Measurements from ENCODE around the gene TERC. TPM values are rescaled to one million over a fixed set of nuclear protein-coding genes. Genes with fewer than 3 reads are reported as not detected.

Gene TERC
- total and polyA plus RNA-seq, 8 donors = 1.0 to 11.1 (median 2.7) TPM; not detected in 3

- Histone ChIP-seq H3K9me3 (no peaks in the 10 kb centered on the region), H3K36me3 (no peaks in the 10 kb centered on the region), H3K4me1 (no peaks in the 10 kb centered on the region), H3K4me3 (no peak overlapping the region), H3K27ac (no peak overlapping the region), H3K27me3 (no peaks in the 10 kb centered on the region)
- intact Hi-C loops (cut with DNase I) = no loop called here
- 76 to 81% methylated on average over 4 of the region's 4 CpGs for WGBS, 2 donors
- TF ChIP-seq, protein P1, sequence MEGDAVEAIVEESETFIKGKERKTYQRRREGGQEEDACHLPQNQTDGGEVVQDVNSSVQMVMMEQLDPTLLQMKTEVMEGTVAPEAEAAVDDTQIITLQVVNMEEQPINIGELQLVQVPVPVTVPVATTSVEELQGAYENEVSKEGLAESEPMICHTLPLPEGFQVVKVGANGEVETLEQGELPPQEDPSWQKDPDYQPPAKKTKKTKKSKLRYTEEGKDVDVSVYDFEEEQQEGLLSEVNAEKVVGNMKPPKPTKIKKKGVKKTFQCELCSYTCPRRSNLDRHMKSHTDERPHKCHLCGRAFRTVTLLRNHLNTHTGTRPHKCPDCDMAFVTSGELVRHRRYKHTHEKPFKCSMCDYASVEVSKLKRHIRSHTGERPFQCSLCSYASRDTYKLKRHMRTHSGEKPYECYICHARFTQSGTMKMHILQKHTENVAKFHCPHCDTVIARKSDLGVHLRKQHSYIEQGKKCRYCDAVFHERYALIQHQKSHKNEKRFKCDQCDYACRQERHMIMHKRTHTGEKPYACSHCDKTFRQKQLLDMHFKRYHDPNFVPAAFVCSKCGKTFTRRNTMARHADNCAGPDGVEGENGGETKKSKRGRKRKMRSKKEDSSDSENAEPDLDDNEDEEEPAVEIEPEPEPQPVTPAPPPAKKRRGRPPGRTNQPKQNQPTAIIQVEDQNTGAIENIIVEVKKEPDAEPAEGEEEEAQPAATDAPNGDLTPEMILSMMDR (IDR thresholded peaks at IDR 0.05) = no peak
- FAIRE-seq = no peak
- ATAC-seq = no peak
- no peak for DNase-seq
Measured at GRCh38 chr3:169760479-169760878, 4.4 kb downstream of the TERC start.

DNA sequence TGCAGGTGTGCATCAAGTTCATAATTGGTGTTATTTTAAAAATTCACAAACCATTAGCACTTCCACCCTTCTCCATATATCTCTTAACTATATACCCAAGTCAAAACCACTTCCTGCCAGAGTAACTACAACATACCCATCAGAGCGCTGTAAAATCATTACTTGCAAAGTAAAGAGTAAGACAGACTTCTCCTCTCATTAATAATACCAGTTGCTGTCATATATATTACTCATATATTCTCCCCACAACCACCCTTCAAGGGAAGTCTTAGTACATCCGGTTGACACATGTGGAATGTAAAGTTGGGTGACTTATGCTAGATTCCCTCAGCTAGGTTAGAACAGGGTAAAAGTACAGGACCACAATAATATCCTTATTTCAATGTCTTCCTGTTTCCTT, 5.6 kb downstream of the TERC start:
- DNase-seq = no peak
- Histone ChIP-seq H3K4me3 (no peak overlapping the region), H3K36me3 (no peaks in the 10 kb centered on the region), H3K27ac (no peak overlapping the region), H3K4me1 (no peaks in the 10 kb centered on the region), H3K27me3 (no peaks in the 10 kb centered on the region), H3K9me3 (no peaks in the 10 kb centered on the region)
- TF ChIP-seq, protein P1 (IDR thresholded peaks at IDR 0.05) = no peak
- FAIRE-seq = no peak
- WGBS, 2 donors = 91% methylated on average over 2 of the region's 2 CpGs
- ATAC-seq = no peak
- intact Hi-C loops (cut with DNase I) = no loop called here

GRCh38 chr3:169758359-169758994, 6.4 kb downstream of the TERC start:
- Histone ChIP-seq H3K4me1 (no peaks in the 10 kb centered on the region), H3K36me3 (no peaks in the 10 kb centered on the region), H3K9me3 (no peaks in the 10 kb centered on the region), H3K27me3 (no peaks in the 10 kb centered on the region), H3K4me3 (no peak overlapping the region), H3K27ac (no peak overlapping the region)
- 48% methylated on average over 5 of the region's 5 CpGs for WGBS, 2 donors
- no peak for DNase-seq
- TF ChIP-seq, protein P1 (IDR thresholded peaks at IDR 0.05) = no peak
- intact Hi-C loops (cut with DNase I) = no loop called here
- no peak for ATAC-seq
- no peak for FAIRE-seq

GRCh38 chr3:169755488-169755887, 9.4 kb downstream of the TERC start:
- Histone ChIP-seq H3K36me3 (no peaks in the 10 kb centered on the region), H3K27me3 (no peaks in the 10 kb centered on the region), H3K4me1 (no peaks in the 10 kb centered on the region), H3K27ac (no peak overlapping the region), H3K4me3 (no peak overlapping the region), H3K9me3 (no peaks in the 10 kb centered on the region)
- TF ChIP-seq, protein P1 (IDR thresholded peaks at IDR 0.05) = no peak
- no peak for ATAC-seq
- intact Hi-C loops (cut with DNase I) = no loop called here
- no peak for FAIRE-seq
- DNase-seq = no peak
- 49 to 63% methylated on average over 2 of the region's 2 CpGs for WGBS, 2 donors

GRCh38 chr3:169754711-169755110, 10.1 kb downstream of the TERC start:
- ATAC-seq = no peak

More at GRCh38 chr3:169754711-169755110, 10.1 kb downstream of the TERC start:
- Histone ChIP-seq H3K27me3 (no peaks in the 10 kb centered on the region), H3K36me3 (no peaks in the 10 kb centered on the region), H3K4me3 (no peak overlapping the region), H3K27ac (no peak overlapping the region), H3K4me1 (no peaks in the 10 kb centered on the region), H3K9me3 (no peaks in the 10 kb centered on the region)
- 87 to 89% methylated on average over 3 of the region's 3 CpGs for WGBS, 2 donors
- intact Hi-C loops (cut with DNase I) = no loop called here
- no peak for DNase-seq
- TF ChIP-seq, protein P1 (IDR thresholded peaks at IDR 0.05) = no peak
- no peak for FAIRE-seq

All from pancreas (tissue), 10 donors.